ENCODE measurements around the gene OR12D1.

DNA sequence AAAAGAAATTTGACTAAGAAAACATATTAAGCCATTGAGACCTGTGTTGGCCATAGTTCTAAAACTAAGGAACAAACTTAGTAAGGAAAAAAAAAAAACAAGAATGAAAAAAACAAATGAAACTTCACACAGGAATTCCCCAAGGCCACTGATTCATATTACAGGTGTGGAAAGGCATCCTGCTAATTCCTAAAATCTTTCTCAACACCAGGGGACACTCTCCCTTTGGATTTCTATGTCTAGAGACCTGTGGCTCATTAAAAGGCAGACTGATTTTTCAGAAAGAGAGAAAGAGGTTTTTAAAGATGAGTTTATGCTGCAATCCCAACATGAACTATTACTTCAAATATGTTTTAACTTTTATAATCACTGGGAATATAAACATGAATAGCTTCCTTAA is at the start of gene OR12D1:
- TF ChIP-seq ZNF41 (CRISPR knock-in tag; conservative IDR thresholded peaks at IDR 0.05) = no peak
- TF ChIP-seq GATAD2B (IDR thresholded peaks at IDR 0.05; ENCODE audit: borderline replicate concordance) = no peak
- no peak for TF ChIP-seq JUNB (CRISPR knock-in tag; conservative IDR thresholded peaks at IDR 0.05)
- TF ChIP-seq, protein P1, sequence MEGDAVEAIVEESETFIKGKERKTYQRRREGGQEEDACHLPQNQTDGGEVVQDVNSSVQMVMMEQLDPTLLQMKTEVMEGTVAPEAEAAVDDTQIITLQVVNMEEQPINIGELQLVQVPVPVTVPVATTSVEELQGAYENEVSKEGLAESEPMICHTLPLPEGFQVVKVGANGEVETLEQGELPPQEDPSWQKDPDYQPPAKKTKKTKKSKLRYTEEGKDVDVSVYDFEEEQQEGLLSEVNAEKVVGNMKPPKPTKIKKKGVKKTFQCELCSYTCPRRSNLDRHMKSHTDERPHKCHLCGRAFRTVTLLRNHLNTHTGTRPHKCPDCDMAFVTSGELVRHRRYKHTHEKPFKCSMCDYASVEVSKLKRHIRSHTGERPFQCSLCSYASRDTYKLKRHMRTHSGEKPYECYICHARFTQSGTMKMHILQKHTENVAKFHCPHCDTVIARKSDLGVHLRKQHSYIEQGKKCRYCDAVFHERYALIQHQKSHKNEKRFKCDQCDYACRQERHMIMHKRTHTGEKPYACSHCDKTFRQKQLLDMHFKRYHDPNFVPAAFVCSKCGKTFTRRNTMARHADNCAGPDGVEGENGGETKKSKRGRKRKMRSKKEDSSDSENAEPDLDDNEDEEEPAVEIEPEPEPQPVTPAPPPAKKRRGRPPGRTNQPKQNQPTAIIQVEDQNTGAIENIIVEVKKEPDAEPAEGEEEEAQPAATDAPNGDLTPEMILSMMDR (IDR thresholded peaks at IDR 0.05 in 2 of 3, conservative IDR thresholded peaks at IDR 0.05 in 1 of 3; ENCODE audit: insufficient read depth in 2 of 3, low read depth in 1 of 3, low read length in 3 of 3) = peak in 1 of 3 experiments; percentile 39; a peak in 2 of 6 replicates
- TF ChIP-seq TAF1 (IDR thresholded peaks at IDR 0.05; ENCODE audit: control insufficient read depth, extremely low read depth, insufficient read depth, low read length, severe bottlenecking) = no peak
- TF ChIP-seq ZC3H11A (IDR thresholded peaks at IDR 0.05; ENCODE audit: low read depth, low read length) = no peak
- TF ChIP-seq RBFOX2 (IDR thresholded peaks at IDR 0.05; ENCODE audit: low read depth, low read length) = no peak
- TF ChIP-seq KLF16 (IDR thresholded peaks at IDR 0.05) = no peak
- TF ChIP-seq POLR2AphosphoS5 (IDR thresholded peaks at IDR 0.05; ENCODE audit: control insufficient read depth, insufficient read depth, low read depth, low read length) = no peak
